COR-L47 (cell line): Measurements from ENCODE around the gene OLFM2.
"Not testable (repeated sequence)": the region's sequence is repeated elsewhere in the genome, so short reads cannot be mapped to it uniquely, and the experiment has no call there.

Experiments
- DNase-seq: peaks from one replicate; lab custom pipeline; 2025; lab: John Stamatoyannopoulos, UW

The OLFM2 gene

DNA sequence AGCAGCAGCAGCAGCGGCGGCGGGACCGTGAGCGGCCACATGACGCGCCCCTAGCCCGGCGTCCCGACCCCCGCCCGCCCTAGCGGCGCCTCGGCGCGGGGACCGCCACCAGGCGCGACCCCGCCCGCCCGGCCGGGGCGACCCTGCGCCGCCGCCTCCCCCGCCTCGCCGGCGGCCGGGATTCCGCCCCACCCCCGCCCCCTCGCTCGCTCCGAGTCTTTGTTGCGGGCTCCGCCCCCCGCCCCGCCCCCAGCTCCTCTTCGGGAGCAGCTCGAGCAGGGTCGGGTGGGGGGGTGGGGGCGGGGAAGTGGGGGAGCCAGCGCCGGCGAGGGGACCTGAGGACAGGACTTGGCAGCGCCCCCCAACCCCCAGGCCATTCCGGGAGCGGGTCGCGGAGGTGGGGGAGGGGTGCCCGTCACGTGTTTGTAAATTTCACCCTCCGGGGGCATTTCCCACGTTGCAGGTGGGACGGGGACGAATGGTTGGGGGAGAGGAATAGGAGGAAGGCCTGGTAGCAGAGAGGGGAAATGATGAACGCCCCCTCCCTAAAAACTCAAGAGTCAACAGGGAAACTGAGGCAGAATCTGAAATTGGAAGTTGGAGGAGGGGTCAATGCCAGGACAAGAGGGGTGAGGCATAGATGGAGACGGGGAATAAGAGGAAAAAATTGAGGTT is at the start of gene OLFM2:
Gene OLFM2 (minus strand): TSS at position 190 of the 675 bp plus-strand sequence. CDS start 149 bp downstream, at position 41.
- no peak for DNase-seq

DNA sequence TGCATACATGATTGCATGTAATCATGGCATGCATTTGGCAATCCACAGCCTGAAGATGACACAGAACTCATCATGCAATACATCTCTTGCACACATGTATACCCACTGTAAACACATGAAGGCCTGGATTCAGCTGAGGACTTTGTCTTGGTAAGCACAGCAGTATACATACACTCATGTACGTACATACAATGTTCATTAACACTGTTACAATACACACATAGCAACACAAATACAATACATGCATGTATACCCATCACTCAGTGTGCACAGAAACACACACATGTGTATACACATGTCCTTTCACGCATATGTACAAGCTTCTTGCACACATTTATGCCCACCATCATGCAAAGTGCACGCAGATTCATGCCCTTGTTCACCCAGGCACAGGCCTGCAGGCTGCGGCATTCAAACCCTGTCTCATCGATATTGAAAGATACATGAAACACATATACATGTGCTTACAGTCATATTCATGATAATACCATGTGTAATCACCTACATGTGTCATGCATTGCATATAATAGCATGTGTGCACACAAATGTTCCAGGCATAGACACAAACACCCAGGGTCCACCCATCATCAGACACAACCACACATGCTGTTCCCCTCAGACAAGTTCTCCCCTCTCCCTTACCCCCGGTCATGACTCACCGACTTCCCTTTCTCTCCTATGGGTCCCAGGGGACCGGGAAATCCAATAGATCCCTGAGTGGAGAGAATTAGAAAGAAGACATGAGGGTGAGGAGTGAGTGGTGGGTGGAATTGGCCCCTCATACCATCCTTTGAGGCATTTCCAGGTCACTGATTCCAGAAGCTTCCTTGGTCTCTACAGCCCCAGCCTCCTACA is 45.3 kb upstream of the OLFM2 start:
- DNase-seq, result no peak

GRCh38 chr19:9972103-9972502 is 35.8 kb upstream of the OLFM2 start:
- DNase-seq, result no peak

DNA sequence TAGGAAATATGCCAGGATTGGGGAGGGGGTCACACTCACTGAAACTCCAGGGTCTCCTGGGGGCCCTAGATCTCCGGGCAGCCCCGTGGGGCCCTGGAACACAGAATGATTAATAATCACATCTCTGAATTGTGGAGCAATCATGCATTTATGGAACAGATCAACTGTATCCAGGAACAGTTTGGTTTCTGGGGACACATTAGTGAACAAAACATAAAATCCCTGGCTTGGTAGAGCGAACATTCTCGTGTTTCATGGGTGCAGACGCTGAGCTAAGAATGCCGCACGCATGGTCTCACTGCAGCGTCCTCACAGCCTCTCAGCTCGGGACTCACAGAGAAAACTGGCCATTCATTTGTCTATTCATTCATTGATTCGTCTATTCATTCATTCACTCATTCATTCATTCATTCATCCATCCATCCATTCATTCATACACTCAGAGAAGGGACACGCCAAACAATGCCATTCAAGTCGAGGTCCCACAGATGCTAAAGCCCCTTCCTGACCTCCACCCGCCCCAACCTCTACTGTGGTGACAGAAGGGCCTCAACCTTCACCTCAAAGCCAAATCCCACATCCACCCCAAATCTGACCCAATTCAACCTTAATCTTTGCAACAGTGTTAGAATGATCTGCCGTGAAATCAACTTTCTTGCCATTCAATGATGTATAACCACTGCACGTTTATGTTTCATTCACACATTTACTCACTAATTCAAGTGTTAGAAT is 35.0 kb upstream of the OLFM2 start:
- no peak for DNase-seq

DNA sequence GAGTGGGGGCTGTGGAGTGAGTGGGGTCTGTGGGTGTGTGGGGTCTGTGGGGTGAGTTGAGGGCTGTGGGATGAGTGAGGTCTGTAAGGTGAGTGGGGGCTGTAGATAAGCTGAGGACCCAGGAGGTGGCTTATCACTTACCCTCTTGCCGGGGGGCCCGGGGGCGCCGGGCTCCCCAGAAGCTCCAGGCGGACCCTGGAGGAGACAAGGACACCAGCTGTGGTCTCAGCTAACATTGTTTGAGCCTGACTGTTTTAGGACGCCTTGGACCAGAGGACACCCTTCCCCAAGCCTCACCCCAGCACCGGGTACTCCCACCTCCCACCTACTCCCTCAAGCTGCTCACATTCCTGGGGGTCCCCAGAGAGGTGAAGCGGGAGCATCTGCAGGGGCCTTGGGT is 34.2 kb upstream of the OLFM2 start:
- DNase-seq, result no peak

DNA sequence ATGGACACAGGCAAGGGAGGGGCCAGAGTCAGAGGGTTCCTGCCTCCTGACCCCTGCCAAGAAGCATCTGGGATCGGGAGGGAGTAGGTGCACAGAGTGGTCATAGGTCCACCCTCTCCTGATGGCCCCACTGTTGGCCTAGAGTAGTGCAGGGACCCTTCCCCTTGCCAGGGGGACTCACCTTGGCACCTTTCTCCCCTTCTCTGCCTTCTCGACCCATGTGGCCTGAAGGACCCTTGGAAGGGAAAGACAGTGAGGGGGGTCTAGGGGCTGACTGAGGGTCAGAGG is 33.3 kb upstream of the OLFM2 start:
- DNase-seq, result no peak

DNA sequence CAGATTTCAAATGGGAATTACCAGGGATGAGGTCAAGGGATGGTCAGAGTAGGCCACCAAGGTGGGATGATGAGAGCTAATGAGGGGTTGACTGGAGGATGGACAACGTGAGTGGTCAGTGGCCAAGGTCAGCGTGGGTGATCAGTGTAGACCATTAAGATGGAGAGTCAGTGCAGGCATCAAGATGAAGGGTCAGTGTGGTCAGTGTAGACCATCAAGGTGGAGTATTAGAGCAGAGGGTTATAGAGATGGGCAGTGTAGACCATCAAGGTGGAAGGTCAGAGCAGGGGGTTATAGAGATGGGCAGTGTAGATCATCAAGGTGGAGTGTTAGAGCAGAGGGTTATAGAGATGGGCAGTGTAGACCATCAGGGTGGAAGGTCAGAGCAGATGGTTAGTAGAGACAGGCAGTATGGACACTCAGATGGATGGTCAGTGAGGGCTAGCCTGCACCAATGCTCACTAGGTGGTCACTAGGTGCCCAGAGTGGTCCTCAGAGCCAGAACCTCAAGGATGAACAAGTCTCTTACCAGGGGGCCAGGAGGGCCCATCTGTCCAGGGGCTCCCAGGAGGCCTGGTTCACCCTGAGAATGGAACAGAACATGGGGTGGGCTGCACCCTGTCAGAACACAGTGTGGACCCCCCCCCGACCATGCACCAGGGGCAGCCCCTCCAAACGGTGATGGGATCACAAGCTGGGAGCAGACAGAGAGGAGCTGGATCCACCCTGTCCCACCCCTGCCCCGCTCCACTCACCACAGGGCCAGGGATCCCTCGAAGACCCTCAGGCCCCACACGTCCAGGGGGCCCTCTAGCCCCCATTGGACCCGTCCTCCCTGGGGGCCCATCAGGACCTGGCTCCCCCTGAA is 32.7 kb upstream of the OLFM2 start:
- DNase-seq, result no peak

DNA sequence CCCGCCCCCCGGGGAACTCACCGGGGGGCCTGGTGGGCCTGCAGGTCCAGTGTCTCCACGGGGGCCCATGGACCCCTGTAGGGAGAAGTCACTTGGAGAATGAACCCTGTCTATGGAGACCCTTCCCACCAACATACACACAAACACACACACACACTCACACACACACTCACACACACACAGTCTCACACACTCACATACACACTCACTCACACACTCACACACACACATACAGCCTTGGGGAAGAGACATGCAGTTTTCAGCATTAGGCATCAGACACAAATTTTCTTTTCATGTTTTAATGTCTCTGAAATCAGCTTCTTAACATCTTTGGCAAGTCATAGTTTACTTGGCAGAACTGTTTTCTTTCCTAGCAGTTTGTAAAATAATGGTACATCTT is 31.0 kb upstream of the OLFM2 start:
- no peak for DNase-seq

- no peak for DNase-seq
Observed at GRCh38 chr19:9966448-9966847, 30.1 kb upstream of the OLFM2 start.

GRCh38 chr19:9966024-9966423 is 29.7 kb upstream of the OLFM2 start:
- no peak for DNase-seq

GRCh38 chr19:9962623-9963290 is 26.4 kb upstream of the OLFM2 start:
- no peak for DNase-seq

GRCh38 chr19:9961103-9961502 is 24.8 kb upstream of the OLFM2 start:
- no peak for DNase-seq

- DNase-seq, result no peak
Observed at GRCh38 chr19:9958379-9958821, 22.1 kb upstream of the OLFM2 start.

DNA sequence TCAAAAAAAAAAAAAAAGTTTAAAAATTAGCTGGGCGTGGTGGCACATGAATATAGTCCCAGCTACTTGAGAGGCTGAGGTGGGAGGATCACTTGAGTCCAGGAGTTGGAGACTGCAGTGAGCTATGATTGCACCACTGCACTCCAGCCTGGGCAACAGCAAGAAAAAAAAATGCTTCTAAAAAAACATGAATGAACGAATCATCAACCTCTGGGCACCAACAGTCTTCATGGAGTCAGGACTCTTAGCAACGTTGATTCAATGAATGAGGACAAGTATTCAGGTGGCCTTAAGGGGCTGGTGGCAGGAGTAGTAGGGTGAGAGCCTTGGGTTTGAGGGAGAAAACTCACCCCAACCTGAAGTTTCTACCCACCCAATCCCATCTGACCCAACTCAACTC is 20.6 kb upstream of the OLFM2 start:
- DNase-seq, result no peak

DNA sequence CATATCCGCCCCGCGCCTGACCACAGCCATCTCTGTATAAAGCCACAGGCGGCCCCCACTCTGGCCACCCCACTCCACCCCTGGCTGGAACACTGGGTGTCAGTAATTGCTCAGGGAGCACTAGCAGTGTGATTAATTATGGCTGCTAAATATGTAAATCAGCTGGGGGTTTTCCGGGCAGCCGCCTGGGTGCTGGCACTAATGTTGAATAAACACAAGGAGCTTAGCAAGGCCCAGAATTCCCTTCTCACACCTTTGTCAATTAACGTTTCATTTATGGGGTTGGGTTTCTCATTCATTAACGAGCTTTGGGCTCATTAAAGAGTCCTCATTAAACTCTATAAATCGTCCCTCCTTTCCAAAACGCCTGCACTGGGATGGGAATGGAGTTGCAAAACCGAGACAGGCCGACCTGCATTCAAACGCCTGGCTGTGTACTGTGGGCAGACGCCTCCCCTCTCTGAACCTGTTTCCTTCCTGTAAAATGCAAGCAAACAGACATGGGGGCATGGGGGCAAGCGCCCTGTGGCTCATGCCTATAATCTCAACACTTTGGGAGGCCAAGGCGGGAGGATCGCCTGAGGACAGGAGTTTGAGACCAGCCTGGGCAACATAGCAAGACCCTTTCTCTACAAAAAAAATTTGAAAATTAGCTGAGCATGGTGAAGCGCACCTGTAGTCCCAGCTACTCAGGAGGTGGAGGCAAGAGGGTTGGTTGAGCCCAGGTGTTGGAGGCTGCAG is 17.7 kb upstream of the OLFM2 start:
- no peak for DNase-seq

DNA sequence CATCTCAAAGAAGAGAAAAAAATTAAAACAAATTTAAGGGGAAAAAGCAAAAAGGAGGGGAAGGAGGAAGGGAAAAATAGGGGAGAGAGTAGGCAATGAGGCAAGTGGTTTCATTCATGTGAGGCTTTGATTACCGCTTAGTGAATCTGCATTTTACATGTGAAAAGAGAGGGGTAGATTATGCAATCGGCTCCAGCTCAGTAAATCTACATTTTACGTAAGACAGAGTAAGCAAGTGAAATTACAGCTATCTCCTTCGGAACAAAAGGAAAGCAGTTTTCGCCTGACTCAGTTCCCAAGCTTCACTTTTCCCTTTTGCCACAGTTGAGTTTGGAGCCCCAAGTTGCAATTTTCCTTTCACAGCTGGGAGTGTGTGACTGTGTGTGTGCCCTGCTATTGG is 16.0 kb upstream of the OLFM2 start:
- no peak for DNase-seq

GRCh38 chr19:9947441-9947840 is 11.1 kb upstream of the OLFM2 start:
- DNase-seq, result no peak

- not testable (repeated sequence) for DNase-seq
Observed at GRCh38 chr19:9946528-9947125, 10.3 kb upstream of the OLFM2 start.

DNA sequence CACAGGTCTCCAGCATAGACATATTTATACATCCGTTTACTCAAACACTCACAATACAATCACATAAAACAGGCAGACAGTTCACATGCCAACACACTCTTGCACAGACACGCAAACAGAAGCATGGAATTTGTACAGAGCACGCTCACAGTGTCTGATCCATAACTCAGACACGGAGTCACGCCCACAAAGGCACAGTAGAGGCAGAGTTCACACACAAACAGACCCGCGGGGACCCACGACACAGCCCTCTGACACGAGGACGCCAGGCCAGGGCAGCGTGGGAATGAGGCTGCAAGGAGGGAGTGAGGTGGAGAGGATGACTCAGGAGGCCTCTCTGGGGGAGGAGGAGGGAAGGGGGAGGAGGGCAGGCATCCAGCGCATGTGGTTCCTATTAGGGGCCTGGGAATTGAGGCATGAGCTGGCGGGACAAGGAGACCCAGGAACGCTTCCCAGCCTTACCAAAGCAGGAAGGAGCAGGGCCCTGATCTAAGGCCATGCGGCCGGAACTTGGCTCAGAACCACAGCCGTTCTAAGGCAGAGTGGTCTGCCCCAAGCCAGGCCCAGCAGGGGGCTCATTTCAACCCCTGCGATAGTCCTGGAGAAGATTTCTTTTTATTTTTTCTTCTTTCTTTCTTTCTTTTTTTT is 9.1 kb upstream of the OLFM2 start:
- DNase-seq, result no peak

GRCh38 chr19:9943744-9944143 is 7.4 kb upstream of the OLFM2 start:
- DNase-seq, result no peak
